AG04450 (cell line): ENCODE results near the gene LETM1. TPM values are rescaled to one million over a fixed set of nuclear protein-coding genes. Genes with fewer than 3 reads are reported as not detected.

Experiments used
- CTCF ChIA-PET: fragments of 300-600, 350-600 bp; formaldehyde crosslinking; extraction: SDS; loops from one replicate; lab custom pipeline; 2022; ENCODE audit warnings: antibody characterized with exemption, inconsistent platforms; lab: Charles Lee
- POLR2A ChIA-PET: fragments of 350-600 bp; formaldehyde crosslinking; extraction: SDS; loops from one replicate; lab custom pipeline; 2021; ENCODE audit warnings: antibody characterized with exemption, inconsistent platforms; lab: Yijun Ruan, JAX
- DNase-seq: peaks from one replicate; pipeline ENCODE4 v3.0.0-alpha.2; 2011; ENCODE audit warnings: low read depth, low spot score
- H3K27ac ChIP-seq: one replicate; pipeline ENCODE4 v1.5.1; 2012; ENCODE audit warnings: low read depth, low read length, control low read depth
- H3K27me3 ChIP-seq: one replicate; pipeline ENCODE4 v1.6.0; 2012; ENCODE audit warnings: low read length; ENCODE audit not compliant: control insufficient read depth, insufficient read depth
- H3K4me3 ChIP-seq: 2 replicates; pipeline ENCODE4 v1.5.1; 2011; ENCODE audit warnings: mild to moderate bottlenecking, low read depth, low read length, control low read depth
- H3K9me3 ChIP-seq: 2 replicates; pipeline ENCODE4 v1.5.1; 2012; ENCODE audit warnings: low read length; ENCODE audit not compliant: control insufficient read depth, insufficient read depth
- CTCF ChIP-seq: IDR thresholded peaks from 2 replicates; pipeline ENCODE4 v1.5.1; 2011; ENCODE audit warnings: low read depth, low read length, control low read depth, inconsistent platforms
- polyA plus RNA-seq: library from polyadenylated mRNA; depleted of rRNA; stranded (reverse); fragments of >200 nt; gene quantifications from 2 replicates; pipeline ENCODE4 v1.2.3, GENCODE V29; 2011

The LETM1 gene
- polyA plus RNA-seq, 1 experiment = 11.9 TPM

DNA sequence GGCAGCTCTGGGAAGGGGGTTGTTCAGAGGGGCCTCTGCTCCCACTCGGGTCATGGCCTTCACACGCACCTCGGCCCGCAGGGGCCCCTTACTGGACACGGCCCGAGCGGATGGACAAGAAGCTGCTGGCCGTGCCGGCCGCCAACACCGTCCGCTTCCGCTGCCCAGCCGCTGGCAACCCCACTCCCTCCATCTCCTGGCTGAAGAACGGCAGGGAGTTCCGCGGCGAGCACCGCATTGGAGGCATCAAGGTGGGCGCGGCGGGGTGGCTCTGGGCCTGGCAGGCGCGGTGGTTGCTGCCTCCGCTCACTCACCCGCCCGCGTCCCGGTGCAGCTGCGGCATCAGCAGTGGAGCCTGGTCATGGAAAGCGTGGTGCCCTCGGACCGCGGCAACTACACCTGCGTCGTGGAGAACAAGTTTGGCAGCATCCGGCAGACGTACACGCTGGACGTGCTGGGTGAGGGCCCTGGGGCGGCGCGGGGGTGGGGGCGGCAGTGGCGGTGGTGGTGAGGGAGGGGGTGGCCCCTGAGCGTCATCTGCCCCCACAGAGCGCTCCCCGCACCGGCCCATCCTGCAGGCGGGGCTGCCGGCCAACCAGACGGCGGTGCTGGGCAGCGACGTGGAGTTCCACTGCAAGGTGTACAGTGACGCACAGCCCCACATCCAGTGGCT is 54.5 kb downstream of the LETM1 start:
- CTCF ChIA-PET = no interaction called here
- DNase-seq = no peak
- no peak for TF ChIP-seq CTCF
- POLR2A ChIA-PET = no interaction called here
- peaks cover 13% of the 10 kb centered on the region for H3K27me3 ChIP-seq
- H3K9me3 ChIP-seq = peaks cover 6% of the 10 kb centered on the region; the same call in 1 of the 2 replicates
- no peak overlapping the region for H3K27ac ChIP-seq
- H3K4me3 ChIP-seq = no peak overlapping the region

DNA sequence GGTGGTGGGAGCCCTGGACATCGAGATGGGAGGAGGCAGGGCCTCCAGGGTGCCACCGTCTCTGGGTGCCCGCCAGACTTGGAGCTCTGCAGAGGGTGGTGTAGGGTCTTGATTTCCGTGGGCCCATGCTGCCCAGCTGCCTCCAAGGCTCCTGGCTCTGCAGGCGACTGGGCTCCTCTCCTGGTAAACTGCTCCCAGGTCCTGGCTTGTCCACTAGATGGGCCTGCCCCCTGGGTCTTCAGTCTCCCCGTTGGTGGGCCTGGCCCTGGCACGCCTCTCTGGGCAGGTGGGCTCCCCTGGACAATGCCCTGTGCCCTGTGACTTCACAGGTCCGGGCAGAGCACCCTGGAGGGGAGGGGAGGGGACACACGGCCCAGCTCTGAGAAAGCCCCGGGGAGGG is 55.2 kb downstream of the LETM1 start:
- H3K27ac ChIP-seq = no peak overlapping the region
- peaks cover 19% of the 10 kb centered on the region for H3K27me3 ChIP-seq
- TF ChIP-seq CTCF = no peak
- no peak overlapping the region for H3K4me3 ChIP-seq
- DNase-seq = no peak
- peaks cover 6% of the 10 kb centered on the region; the same call in 1 of the 2 replicates for H3K9me3 ChIP-seq
- CTCF ChIA-PET = interaction anchor here (1.0 to 1.2 kb wide), 2 partner anchors 9 to 33 kb away, joined by 3 to 4 read pairs; no protein-coding TSS in a partner anchor
- POLR2A ChIA-PET = no interaction called here

- TF ChIP-seq CTCF = no peak
- Histone ChIP-seq H3K27ac (no peak overlapping the region), H3K27me3 (peaks cover 26% of the 10 kb centered on the region), H3K4me3 (no peak overlapping the region), H3K9me3 (peaks cover 6% of the 10 kb centered on the region; the same call in 1 of the 2 replicates)
- no peak for DNase-seq
- ChIA-PET CTCF (interaction anchor here (1.0 to 1.2 kb wide), 2 partner anchors 11 to 32 kb away, joined by 3 to 4 read pairs; no protein-coding TSS in a partner anchor), POLR2A (no interaction called here)
Measured at GRCh38 chr4:1799387-1800375, 56.3 kb downstream of the LETM1 start.

GRCh38 chr4:1798580-1799386 is 57.2 kb downstream of the LETM1 start:
- no peak for TF ChIP-seq CTCF
- no peak overlapping the region for H3K27ac ChIP-seq
- no peak overlapping the region for H3K4me3 ChIP-seq
- no peak for DNase-seq
- H3K27me3 ChIP-seq = peaks cover 34% of the 10 kb centered on the region
- peaks cover 6% of the 10 kb centered on the region; the same call in 1 of the 2 replicates for H3K9me3 ChIP-seq
- ChIA-PET CTCF (interaction anchor here (0.8 to 1.7 kb wide), 2 partner anchors 10 to 54 kb away, joined by 5 to 6 read pairs; no protein-coding TSS in a partner anchor), POLR2A (interaction anchor here (0.6 kb wide), 1 partner anchor 452 kb away, joined by 3 read pairs; no protein-coding TSS in a partner anchor)
